ENCODE results near the gene MYO7B.

The MYO7B gene

GRCh38 chr2:127560201-127560930 lies 24.9 kb downstream of the MYO7B start:
- H3K9me3 ChIP-seq (ENCODE audit: control insufficient read depth, low read length), result no peaks in the 10 kb centered on the region
- no peak for TF ChIP-seq CTCF (IDR thresholded peaks at IDR 0.05)
- H3K4me2 ChIP-seq (ENCODE audit: low read length), result no peak overlapping the region
- no peaks in the 10 kb centered on the region for H3K79me2 ChIP-seq
- no peak overlapping the region for H3K9ac ChIP-seq
- H2AFZ ChIP-seq, result no peak overlapping the region
- H3K4me3 ChIP-seq (ENCODE audit: low read depth, low read length), result no peak overlapping the region
- no peak overlapping the region for H3K27ac ChIP-seq
- no peaks in the 10 kb centered on the region for H3K4me1 ChIP-seq
- no peaks in the 10 kb centered on the region for H3K27me3 ChIP-seq (ENCODE audit: control insufficient read depth, insufficient read depth, low read length)
- no peaks in the 10 kb centered on the region for H3K36me3 ChIP-seq (ENCODE audit: control insufficient read depth, insufficient read depth, low read length)

- Histone ChIP-seq H3K9ac (no peak overlapping the region), H3K4me3 (ENCODE audit: low read depth, low read length) (no peak overlapping the region), H3K9me3 (ENCODE audit: control insufficient read depth, low read length) (no peaks in the 10 kb centered on the region), H3K36me3 (ENCODE audit: control insufficient read depth, insufficient read depth, low read length) (no peaks in the 10 kb centered on the region), H2AFZ (no peak overlapping the region), H3K4me1 (no peaks in the 10 kb centered on the region), H3K4me2 (ENCODE audit: low read length) (no peak overlapping the region), H3K79me2 (no peaks in the 10 kb centered on the region), H3K27ac (no peak overlapping the region), H3K27me3 (ENCODE audit: control insufficient read depth, insufficient read depth, low read length) (no peaks in the 10 kb centered on the region)
- no peak for TF ChIP-seq CTCF (IDR thresholded peaks at IDR 0.05)
Observed at GRCh38 chr2:127560931-127561280, 25.4 kb downstream of the MYO7B start.

GRCh38 chr2:127561371-127561770 lies 25.9 kb downstream of the MYO7B start:
- H3K36me3 ChIP-seq (ENCODE audit: control insufficient read depth, insufficient read depth, low read length), result no peaks in the 10 kb centered on the region
- no peaks in the 10 kb centered on the region for H3K4me1 ChIP-seq
- no peak overlapping the region for H2AFZ ChIP-seq
- H3K79me2 ChIP-seq, result no peaks in the 10 kb centered on the region
- no peak overlapping the region for H3K9ac ChIP-seq
- no peak overlapping the region for H3K4me3 ChIP-seq (ENCODE audit: low read depth, low read length)
- no peaks in the 10 kb centered on the region for H3K27me3 ChIP-seq (ENCODE audit: control insufficient read depth, insufficient read depth, low read length)
- no peak for TF ChIP-seq CTCF (IDR thresholded peaks at IDR 0.05)
- no peak overlapping the region for H3K4me2 ChIP-seq (ENCODE audit: low read length)
- H3K27ac ChIP-seq, result no peak overlapping the region
- no peaks in the 10 kb centered on the region for H3K9me3 ChIP-seq (ENCODE audit: control insufficient read depth, low read length)

- Histone ChIP-seq H3K4me3 (ENCODE audit: low read depth, low read length) (no peak overlapping the region), H3K9ac (no peak overlapping the region), H3K9me3 (ENCODE audit: control insufficient read depth, low read length) (no peaks in the 10 kb centered on the region), H3K27ac (no peak overlapping the region), H3K79me2 (no peaks in the 10 kb centered on the region), H3K4me1 (no peaks in the 10 kb centered on the region), H2AFZ (no peak overlapping the region), H3K27me3 (ENCODE audit: control insufficient read depth, insufficient read depth, low read length) (no peaks in the 10 kb centered on the region), H3K36me3 (ENCODE audit: control insufficient read depth, insufficient read depth, low read length) (no peaks in the 10 kb centered on the region), H3K4me2 (ENCODE audit: low read length) (no peak overlapping the region)
- TF ChIP-seq CTCF (IDR thresholded peaks at IDR 0.05), result no peak
Observed at GRCh38 chr2:127562936-127563335, 27.5 kb downstream of the MYO7B start.

Data from parathyroid adenoma (tissue), 2 donors.